H9 (cell line): ENCODE data around the gene MRPS10. TPM values are rescaled to one million over a fixed set of nuclear protein-coding genes. Genes with fewer than 3 reads are reported as not detected.

Source experiments
- DNase-seq: peaks from one replicate; pipeline ENCODE4 v3.0.0-alpha.2; 2017
- H2AFZ ChIP-seq: one replicate; pipeline ENCODE4 v1.6.1; 2013; ENCODE audit warnings: mild to moderate bottlenecking, low read length, control low read depth, moderate library complexity
- H2AK5ac ChIP-seq: 2 replicates; pipeline ENCODE4 v1.6.1; 2013; ENCODE audit warnings: low read length, control low read depth, mixed read lengths; ENCODE audit not compliant: insufficient read length
- H2BK120ac ChIP-seq: one replicate; pipeline ENCODE4 v1.6.1; 2013; ENCODE audit warnings: low read depth, mild to moderate bottlenecking, low read length, control low read depth, inconsistent platforms; ENCODE audit not compliant: poor library complexity, severe bottlenecking
- H2BK12ac ChIP-seq: 2 replicates; pipeline ENCODE4 v1.6.1; 2013; ENCODE audit warnings: low read length, control low read depth, mixed read lengths, low read depth; ENCODE audit not compliant: insufficient read length
- H2BK15ac ChIP-seq: 2 replicates; pipeline ENCODE4 v1.6.1; 2013; ENCODE audit warnings: low read depth, low read length, control low read depth
- H2BK20ac ChIP-seq: one replicate; pipeline ENCODE4 v1.6.1; 2013; ENCODE audit warnings: low read depth, mild to moderate bottlenecking, low read length, control low read depth, inconsistent platforms; ENCODE audit not compliant: poor library complexity, severe bottlenecking
- H2BK5ac ChIP-seq: 2 replicates; pipeline ENCODE4 v1.6.1; 2013; ENCODE audit warnings: low read length, control low read depth, mixed read lengths; ENCODE audit not compliant: insufficient read length
- H3K14ac ChIP-seq: 2 replicates; pipeline ENCODE4 v1.6.1; 2013; ENCODE audit warnings: low read length, control low read depth; ENCODE audit not compliant: insufficient read depth
- H3K18ac ChIP-seq: 2 replicates; pipeline ENCODE4 v1.6.1; 2013; ENCODE audit warnings: low read depth, mild to moderate bottlenecking, mixed read lengths, low read length, control low read depth; ENCODE audit not compliant: insufficient read length
- H3K23ac ChIP-seq: 2 replicates; pipeline ENCODE4 v1.6.1; 2013; ENCODE audit warnings: low read length, control low read depth, mixed read lengths, low read depth; ENCODE audit not compliant: insufficient read length
- H3K23me2 ChIP-seq: 2 replicates; pipeline ENCODE4 v1.6.1; 2013; ENCODE audit warnings: low read depth, mild to moderate bottlenecking, mixed read lengths, low read length, control low read depth; ENCODE audit not compliant: insufficient read length, poor library complexity, severe bottlenecking
- H3K27ac ChIP-seq: 2 replicates; pipeline ENCODE4 v1.5.1; 2013; ENCODE audit warnings: low read length, control low read depth, mixed read lengths, low read depth; ENCODE audit not compliant: insufficient read length
- H3K27me3 ChIP-seq: 2 replicates; pipeline ENCODE4 v1.6.1; 2013; ENCODE audit warnings: low read length, control low read depth, inconsistent platforms; ENCODE audit not compliant: insufficient read depth
- H3K4ac ChIP-seq: 2 replicates; pipeline ENCODE4 v1.6.1; 2013; ENCODE audit warnings: low read depth, mild to moderate bottlenecking, control low read depth, inconsistent platforms, low read length, moderate library complexity
- H3K4me1 ChIP-seq: 2 replicates; pipeline ENCODE4 v1.6.1; 2013; ENCODE audit warnings: low read length, control low read depth, inconsistent platforms; ENCODE audit not compliant: insufficient read depth
- H3K4me2 ChIP-seq: 2 replicates; pipeline ENCODE4 v1.6.1; 2013; ENCODE audit warnings: low read length, control low read depth, mixed read lengths; ENCODE audit not compliant: insufficient read length, insufficient read depth
- H3K56ac ChIP-seq: 2 replicates; pipeline ENCODE4 v1.6.1; 2013; ENCODE audit warnings: low read depth, mild to moderate bottlenecking, mixed read lengths, low read length, control low read depth; ENCODE audit not compliant: insufficient read length
- H3K79me1 ChIP-seq: 2 replicates; pipeline ENCODE4 v1.6.1; 2013; ENCODE audit warnings: low read depth, mild to moderate bottlenecking, moderate library complexity, low read length, control low read depth, inconsistent platforms; ENCODE audit not compliant: insufficient read depth, poor library complexity, severe bottlenecking
- H3K79me2 ChIP-seq: 2 replicates; pipeline ENCODE4 v1.6.1; 2013; ENCODE audit warnings: low read length, control low read depth, inconsistent platforms; ENCODE audit not compliant: insufficient read depth
- H3K9ac ChIP-seq: 2 replicates; pipeline ENCODE4 v1.6.1; 2013; ENCODE audit warnings: low read length, control low read depth, mixed read lengths; ENCODE audit not compliant: insufficient read length; ENCODE audit errors: extremely low read depth
- H3K9me3 ChIP-seq: one replicate; pipeline ENCODE4 v1.6.1; 2013; ENCODE audit warnings: low read depth, low read length, inconsistent platforms; ENCODE audit not compliant: control insufficient read depth
- H3T11ph ChIP-seq: one replicate; pipeline ENCODE4 v1.6.1; 2013; ENCODE audit warnings: mild to moderate bottlenecking, low read length, control low read depth, inconsistent platforms
- H4K20me1 ChIP-seq: one replicate; pipeline ENCODE4 v1.6.1; 2013; ENCODE audit not compliant: control insufficient read depth, insufficient read length, insufficient read depth
- H4K5ac ChIP-seq: 2 replicates; pipeline ENCODE4 v1.6.1; 2013; ENCODE audit warnings: low read depth, mild to moderate bottlenecking, mixed read lengths, low read length, control low read depth; ENCODE audit not compliant: insufficient read length
- H4K8ac ChIP-seq: replicated peaks from 2 replicates; pipeline ENCODE4 v1.6.1; 2013; ENCODE audit warnings: low read length, control low read depth, mixed read lengths, low read depth; ENCODE audit not compliant: insufficient read length
- H4K91ac ChIP-seq: 2 replicates; pipeline ENCODE4 v1.6.1; 2013; ENCODE audit warnings: low read depth, mild to moderate bottlenecking, moderate library complexity, mixed read lengths, low read length, control low read depth; ENCODE audit not compliant: insufficient read length
- H3K27ac Mint-ChIP-seq, 3 experiments: 2 replicates in 2 of 3; 3 replicates in 1 of 3; pipeline ENCODE4 v1.8.0; 2020 to 2021; ENCODE audit warnings: mixed read lengths in 3 of 3, mild to moderate bottlenecking in 1 of 3, moderate library complexity in 1 of 3
- H3K27me3 Mint-ChIP-seq: 2 replicates; pipeline ENCODE4 v1.8.0; 2021; ENCODE audit warnings: low read depth, mild to moderate bottlenecking, moderate library complexity, mixed read lengths
- H3K36me3 Mint-ChIP-seq, 3 experiments: 2 replicates in 2 of 3; 3 replicates in 1 of 3; pipeline ENCODE4 v1.8.0; 2020 to 2021; ENCODE audit warnings: low read depth in 3 of 3, mixed read lengths in 3 of 3; ENCODE audit not compliant: insufficient read depth in 1 of 3
- H3K4me1 Mint-ChIP-seq, 2 experiments: 2 replicates each; pipeline ENCODE4 v1.8.0; 2020; ENCODE audit warnings: mixed read lengths in 2 of 2
- H3K4me3 Mint-ChIP-seq, 2 experiments: 2 replicates in 1 of 2; 3 replicates in 1 of 2; pipeline ENCODE4 v1.8.0; 2020 to 2021; ENCODE audit warnings: mild to moderate bottlenecking in 2 of 2, mixed read lengths in 2 of 2, moderate library complexity in 1 of 2
- H3K9me3 Mint-ChIP-seq, 2 experiments: 2 replicates in 1 of 2; 3 replicates in 1 of 2; pipeline ENCODE4 v1.8.0; 2020; ENCODE audit warnings: mild to moderate bottlenecking in 2 of 2, mixed read lengths in 2 of 2, moderate library complexity in 1 of 2
- CTCF ChIP-seq: fragments of 200-600 bp; sonication (generic); conservative IDR thresholded peaks from 3 replicates; pipeline ENCODE4 v1.8.0; 2021; ENCODE audit warnings: antibody characterized with exemption, mild to moderate bottlenecking
- WGBS: extraction: QIAGEN DNeasy Blood & Tissue Kit; methylation state at CpG from one replicate; pipeline ENCODE4 v1.1.7; 2013; ENCODE audit warnings: missing lambda C conversion rate, low lambda C conversion rate, mixed read lengths; ENCODE audit not compliant: insufficient read length; ENCODE audit errors: extremely low coverage; 5-methylcytosine and 5-hydroxymethylcytosine counted together
- total RNA-seq: library from RNA; stranded (reverse); gene quantifications from 2 replicates; pipeline ENCODE4 v1.2.1, GENCODE V29; 2021

MRPS10 gene
- total RNA-seq, 1 experiment from 2014 or later = 33.9 TPM

GRCh38 chr6:42221546-42221945, 3.9 kb upstream of the MRPS10 start:
- Histone ChIP-seq H3K27ac (no peak overlapping the region), H2BK12ac (no peak overlapping the region), H3K4ac (no peak overlapping the region), H3K9me3 (no peaks in the 10 kb centered on the region), H2BK15ac (no peak overlapping the region), H2AK5ac (no peak overlapping the region), H4K8ac (no peak overlapping the region), H3K4me2 (no peak overlapping the region), H3K23ac (no peak overlapping the region), H4K91ac (no peak overlapping the region), H3K23me2 (no peaks in the 10 kb centered on the region), H3K9ac (no peak overlapping the region), H2AFZ (no peak overlapping the region), H4K5ac (no peak overlapping the region), H2BK120ac (no peak overlapping the region), H3K56ac (no peak overlapping the region), H3K14ac (no peak overlapping the region), H3K79me2 (no peaks in the 10 kb centered on the region), H2BK20ac (no peak overlapping the region), H4K20me1 (no peaks in the 10 kb centered on the region), H3K27me3 (no peaks in the 10 kb centered on the region), H3T11ph (no peak overlapping the region), H2BK5ac (no peak overlapping the region), H3K79me1 (no peaks in the 10 kb centered on the region), H3K18ac (no peak overlapping the region), H3K4me1 (no peaks in the 10 kb centered on the region)
- no peak for TF ChIP-seq CTCF
- Mint-ChIP-seq H3K27ac (no peak overlapping the region; a peak in 1 of 7 replicates), H3K36me3 (peaks cover 0 to 4% (median 1%) of the 10 kb centered on the region in 3 experiments; a peak in 3 of 7 replicates), H3K9me3 (no peaks in the 10 kb centered on the region), H3K27me3 (no peaks in the 10 kb centered on the region; the same call in 1 of the 2 replicates), H3K4me1 (peaks cover 4 to 5% of the 10 kb centered on the region in 2 experiments), H3K4me3 (no peak overlapping the region)
- no peak for DNase-seq
- WGBS = no CpG with 5 or more reads among the region's 4 CpGs
